ENCODE data around the gene HPCAL1.

The HPCAL1 gene

DNA sequence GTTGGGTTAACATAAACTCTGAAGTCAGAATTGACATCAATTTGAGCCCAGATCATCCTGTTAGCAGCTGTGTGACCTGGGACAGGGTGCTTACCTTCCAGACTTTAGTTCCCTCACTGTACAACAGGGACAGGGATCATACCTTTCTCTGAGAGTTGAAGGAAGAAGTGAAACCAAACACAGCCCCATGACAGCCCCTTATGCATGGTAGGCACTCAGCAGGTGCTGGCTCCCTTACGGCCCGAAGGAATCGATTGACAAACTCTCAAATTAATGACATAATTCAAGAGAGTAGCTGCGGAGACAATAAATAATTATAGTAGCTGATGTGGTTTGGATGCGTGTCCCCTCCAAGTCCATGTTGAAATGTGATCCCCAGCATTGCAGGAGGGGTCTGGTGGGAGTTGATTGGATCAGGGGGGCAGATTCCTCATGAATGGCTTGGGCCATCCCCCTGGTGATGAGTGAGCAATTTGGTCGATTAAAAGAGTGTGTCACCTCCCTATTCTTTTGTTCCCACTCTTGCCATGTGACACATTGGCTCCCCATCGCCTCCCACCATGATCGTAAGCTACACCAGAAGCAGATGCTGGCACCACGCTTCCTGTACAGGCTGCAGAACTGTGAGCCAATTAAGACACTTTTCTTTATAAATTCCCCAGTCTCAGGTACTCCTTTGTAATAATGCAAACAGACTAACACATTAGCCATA is 73.0 kb downstream of the HPCAL1 start:
- H3K27ac ChIP-seq (ENCODE audit: low read length): no peak overlapping the region
- no peaks in the 10 kb centered on the region for H3K36me3 ChIP-seq (ENCODE audit: control insufficient read depth in 1 of 2, insufficient read depth in 2 of 2, low read length in 2 of 2)
- H3K4me3 ChIP-seq (ENCODE audit: low read depth in 1 of 2, low read length in 2 of 2): no peak overlapping the region
- peaks cover 0 to 9% of the 10 kb centered on the region in 2 donors for H3K4me1 ChIP-seq (ENCODE audit: control insufficient read depth in 1 of 2, insufficient read depth in 2 of 2, low read length in 2 of 2)
- no peaks in the 10 kb centered on the region for H3K27me3 ChIP-seq (ENCODE audit: low read depth, low read length)
- no peaks in the 10 kb centered on the region for H3K9me3 ChIP-seq (ENCODE audit: control insufficient read depth in 1 of 2, low read length in 2 of 2)

DNA sequence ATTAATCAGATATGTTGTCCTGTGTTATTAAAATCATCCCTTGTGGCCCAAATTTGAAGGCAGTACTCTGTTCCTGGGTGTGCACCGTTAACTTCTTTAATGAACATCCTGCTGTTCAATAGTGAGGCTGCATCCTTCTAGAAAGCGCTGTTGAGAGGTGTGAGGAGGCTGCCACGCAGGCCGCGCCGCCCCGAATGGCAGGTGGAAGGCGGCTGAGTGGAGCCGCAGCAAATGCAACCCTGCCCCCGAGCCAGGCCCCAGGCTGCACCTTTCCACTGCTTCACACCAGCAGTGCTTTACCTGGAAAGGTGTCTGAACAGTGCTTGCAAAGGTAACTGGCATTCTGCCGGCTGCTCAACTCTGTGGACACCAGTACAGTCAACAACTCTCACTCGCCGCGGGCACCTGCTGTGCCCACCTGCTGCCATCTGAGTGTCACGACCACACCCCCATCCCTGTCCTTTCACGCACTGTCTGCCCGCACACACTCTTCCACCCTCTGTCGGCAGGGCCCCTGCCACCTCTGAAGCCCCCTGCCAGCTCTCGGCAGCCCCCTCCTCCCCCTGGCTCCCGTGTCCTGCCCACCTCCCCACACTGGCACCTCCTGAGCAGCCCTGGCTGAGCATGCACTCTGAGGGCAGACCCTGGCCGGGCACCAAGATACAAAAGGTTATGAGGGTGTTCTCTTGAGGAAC is 74.5 kb downstream of the HPCAL1 start:
- Histone ChIP-seq H3K36me3 (ENCODE audit: control insufficient read depth in 1 of 2, insufficient read depth in 2 of 2, low read length in 2 of 2) (no peaks in the 10 kb centered on the region), H3K27me3 (ENCODE audit: low read depth, low read length) (no peaks in the 10 kb centered on the region), H3K4me1 (ENCODE audit: control insufficient read depth in 1 of 2, insufficient read depth in 2 of 2, low read length in 2 of 2) (peaks cover 3 to 13% of the 10 kb centered on the region in 2 donors), H3K27ac (ENCODE audit: low read length) (no peak overlapping the region), H3K4me3 (ENCODE audit: low read depth in 1 of 2, low read length in 2 of 2) (no peak overlapping the region), H3K9me3 (ENCODE audit: control insufficient read depth in 1 of 2, low read length in 2 of 2) (no peaks in the 10 kb centered on the region)

DNA sequence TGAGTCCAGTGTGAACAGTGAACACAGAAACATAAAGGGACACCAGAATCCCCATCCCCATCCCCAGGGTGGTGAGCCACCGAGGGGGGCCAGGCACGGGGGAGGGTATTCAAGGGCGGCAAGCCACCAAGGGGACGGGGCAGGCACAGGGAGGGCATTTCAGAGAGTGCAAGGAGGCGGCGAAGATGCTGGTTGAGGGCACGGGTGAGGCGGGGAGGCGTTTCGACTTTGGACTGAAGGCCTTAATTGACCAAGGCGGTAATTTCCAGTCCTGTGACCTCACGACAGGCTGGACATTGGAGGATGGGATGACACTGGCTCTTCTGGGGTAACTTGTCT is 75.0 kb downstream of the HPCAL1 start:
- peaks cover 6 to 16% of the 10 kb centered on the region in 2 donors for H3K4me1 ChIP-seq (ENCODE audit: control insufficient read depth in 1 of 2, insufficient read depth in 2 of 2, low read length in 2 of 2)
- H3K9me3 ChIP-seq (ENCODE audit: control insufficient read depth in 1 of 2, low read length in 2 of 2): no peaks in the 10 kb centered on the region
- no peak overlapping the region for H3K27ac ChIP-seq (ENCODE audit: low read length)
- H3K27me3 ChIP-seq (ENCODE audit: low read depth, low read length): no peaks in the 10 kb centered on the region
- no peak overlapping the region for H3K4me3 ChIP-seq (ENCODE audit: low read depth in 1 of 2, low read length in 2 of 2)
- no peaks in the 10 kb centered on the region for H3K36me3 ChIP-seq (ENCODE audit: control insufficient read depth in 1 of 2, insufficient read depth in 2 of 2, low read length in 2 of 2)

DNA sequence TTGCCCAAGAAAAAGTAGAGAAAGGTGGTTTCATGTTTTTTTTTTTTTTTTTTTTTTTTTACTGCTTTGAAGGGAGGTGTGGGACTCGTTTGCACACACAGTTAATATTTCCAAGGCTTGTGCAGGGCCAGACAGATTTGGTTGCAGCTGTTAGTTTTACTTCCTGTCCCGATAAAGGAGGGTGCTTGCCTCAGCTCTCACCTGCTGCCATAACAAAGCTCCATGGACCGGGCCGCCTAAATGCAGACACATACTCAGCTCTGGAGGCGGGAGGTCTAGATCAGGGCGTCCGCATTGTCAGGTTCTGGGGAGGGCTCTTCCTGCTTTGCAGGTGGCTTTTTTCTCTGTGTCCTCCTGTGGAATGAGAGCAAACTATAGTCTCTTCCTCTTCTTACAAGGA is 75.5 kb downstream of the HPCAL1 start:
- peaks cover 7 to 20% of the 10 kb centered on the region in 2 donors for H3K4me1 ChIP-seq (ENCODE audit: control insufficient read depth in 1 of 2, insufficient read depth in 2 of 2, low read length in 2 of 2)
- no peaks in the 10 kb centered on the region for H3K36me3 ChIP-seq (ENCODE audit: control insufficient read depth in 1 of 2, insufficient read depth in 2 of 2, low read length in 2 of 2)

DNA sequence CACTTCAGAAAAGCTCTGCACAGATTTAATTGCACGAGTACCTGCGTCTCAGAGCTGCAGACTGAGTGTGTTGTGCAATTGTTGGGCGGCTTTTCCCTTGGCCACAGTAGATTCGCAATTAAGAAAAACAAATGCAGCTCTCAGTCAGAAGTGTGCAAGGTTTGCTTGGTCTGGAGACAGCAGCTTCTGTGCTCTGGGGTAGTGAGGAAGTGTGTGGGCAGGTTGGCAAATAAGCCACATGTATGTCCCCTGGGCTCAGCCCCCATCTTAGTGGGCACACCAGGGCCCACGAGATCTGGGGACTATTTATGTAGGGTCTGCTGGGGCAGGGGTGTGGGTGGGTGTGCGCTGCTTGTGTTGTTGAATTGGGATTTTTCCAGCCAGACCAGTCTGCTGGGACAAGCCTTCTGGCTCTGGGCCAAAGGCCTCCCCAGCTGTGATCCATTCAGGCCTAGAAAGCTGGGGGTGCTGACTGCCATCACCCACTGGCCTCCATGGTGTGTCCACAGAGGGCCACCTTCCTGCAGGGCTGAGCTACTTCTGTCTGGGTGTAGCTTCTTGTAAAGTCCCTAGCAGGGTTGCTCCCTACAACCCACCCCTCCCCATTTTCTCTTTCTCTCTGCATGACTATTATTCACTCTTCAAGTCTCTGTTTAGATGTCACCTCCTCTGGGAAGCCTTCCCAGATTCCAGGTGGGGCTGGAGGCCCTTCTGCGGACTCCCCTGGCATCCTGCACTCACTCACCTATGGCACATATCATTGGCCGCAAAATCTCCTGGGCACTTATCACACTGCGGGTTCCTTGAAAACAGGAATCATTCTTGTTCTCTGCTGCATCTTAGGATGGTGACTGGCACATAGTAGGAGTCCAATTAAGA is 77.6 kb downstream of the HPCAL1 start:
- no peaks in the 10 kb centered on the region for H3K9me3 ChIP-seq (ENCODE audit: control insufficient read depth in 1 of 2, low read length in 2 of 2)
- no peaks in the 10 kb centered on the region for H3K27me3 ChIP-seq (ENCODE audit: low read depth, low read length)
- no peaks in the 10 kb centered on the region for H3K36me3 ChIP-seq (ENCODE audit: control insufficient read depth in 1 of 2, insufficient read depth in 2 of 2, low read length in 2 of 2)
- H3K4me3 ChIP-seq (ENCODE audit: low read depth in 1 of 2, low read length in 2 of 2): no peak overlapping the region
- peaks cover 10 to 20% of the 10 kb centered on the region in 2 donors for H3K4me1 ChIP-seq (ENCODE audit: control insufficient read depth in 1 of 2, insufficient read depth in 2 of 2, low read length in 2 of 2)
- H3K27ac ChIP-seq (ENCODE audit: low read length): no peak overlapping the region

More for the DNA sequence above, 75.5 kb downstream of the HPCAL1 start:
- Histone ChIP-seq H3K27me3 (ENCODE audit: low read depth, low read length) (no peaks in the 10 kb centered on the region), H3K9me3 (ENCODE audit: control insufficient read depth in 1 of 2, low read length in 2 of 2) (no peaks in the 10 kb centered on the region), H3K27ac (ENCODE audit: low read length) (no peak overlapping the region), H3K4me3 (ENCODE audit: low read depth in 1 of 2, low read length in 2 of 2) (no peak overlapping the region)

DNA sequence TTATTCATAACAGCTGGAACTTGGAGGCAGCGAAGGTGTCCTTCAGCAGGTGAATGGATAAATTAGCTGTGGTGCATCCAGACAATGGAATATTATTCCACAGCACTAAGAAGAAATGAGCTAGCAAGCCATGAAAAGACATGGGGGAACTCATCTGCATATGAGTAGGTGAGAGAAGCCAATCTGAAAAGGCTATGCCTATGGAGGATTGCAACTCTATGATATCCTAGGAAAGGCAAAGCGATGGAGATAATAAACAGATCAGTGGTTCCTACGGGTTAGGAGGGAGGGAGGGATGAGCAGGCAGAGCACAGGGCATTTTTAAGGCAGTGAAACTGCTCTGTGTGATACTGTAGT is 79.3 kb downstream of the HPCAL1 start:
- Histone ChIP-seq H3K9me3 (ENCODE audit: control insufficient read depth in 1 of 2, low read length in 2 of 2) (no peaks in the 10 kb centered on the region), H3K4me1 (ENCODE audit: control insufficient read depth in 1 of 2, insufficient read depth in 2 of 2, low read length in 2 of 2) (peaks cover 10 to 20% of the 10 kb centered on the region in 2 donors), H3K4me3 (ENCODE audit: low read depth in 1 of 2, low read length in 2 of 2) (no peak overlapping the region), H3K27me3 (ENCODE audit: low read depth, low read length) (no peaks in the 10 kb centered on the region), H3K27ac (ENCODE audit: low read length) (no peak overlapping the region), H3K36me3 (ENCODE audit: control insufficient read depth in 1 of 2, insufficient read depth in 2 of 2, low read length in 2 of 2) (no peaks in the 10 kb centered on the region)

DNA sequence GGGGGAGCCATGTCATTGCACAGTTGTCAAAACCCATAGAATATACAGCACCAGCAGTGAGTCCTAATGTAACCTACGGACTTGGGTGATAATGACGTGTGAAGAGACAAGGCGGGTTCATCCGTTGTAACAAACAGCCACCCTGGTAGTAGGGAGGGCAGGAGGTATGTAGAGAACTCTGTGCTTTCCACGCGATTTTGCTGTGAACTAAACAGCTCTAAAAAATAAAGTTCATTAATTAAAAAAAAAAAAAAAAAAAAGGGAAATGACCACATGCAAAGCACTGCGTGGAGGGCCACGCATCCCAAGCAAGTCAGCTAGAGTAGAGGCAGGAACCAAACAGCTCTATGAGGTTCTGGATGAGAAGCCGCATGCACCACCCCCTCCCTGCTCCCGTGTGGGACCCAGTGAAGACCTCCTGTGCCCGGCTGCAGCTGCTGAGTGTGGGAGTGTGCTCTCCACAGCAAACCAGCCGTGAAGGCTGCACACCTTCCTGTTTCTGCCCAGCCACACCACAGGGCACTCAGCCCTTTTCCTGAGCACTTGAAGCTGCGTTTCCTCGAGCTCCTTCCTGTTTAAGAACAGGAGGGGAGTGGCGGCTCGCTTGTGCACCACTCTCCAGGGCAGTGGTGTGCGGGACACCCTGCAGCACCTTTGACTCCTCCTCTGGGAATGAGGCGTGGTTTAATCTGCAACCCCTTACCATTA is 79.8 kb downstream of the HPCAL1 start:
- H3K4me3 ChIP-seq (ENCODE audit: low read depth in 1 of 2, low read length in 2 of 2): no peak overlapping the region
- H3K27me3 ChIP-seq (ENCODE audit: low read depth, low read length): no peaks in the 10 kb centered on the region
- no peak overlapping the region for H3K27ac ChIP-seq (ENCODE audit: low read length)
- H3K9me3 ChIP-seq (ENCODE audit: control insufficient read depth in 1 of 2, low read length in 2 of 2): no peaks in the 10 kb centered on the region
- no peaks in the 10 kb centered on the region for H3K36me3 ChIP-seq (ENCODE audit: control insufficient read depth in 1 of 2, insufficient read depth in 2 of 2, low read length in 2 of 2)
- peaks cover 10 to 20% of the 10 kb centered on the region in 2 donors for H3K4me1 ChIP-seq (ENCODE audit: control insufficient read depth in 1 of 2, insufficient read depth in 2 of 2, low read length in 2 of 2)

DNA sequence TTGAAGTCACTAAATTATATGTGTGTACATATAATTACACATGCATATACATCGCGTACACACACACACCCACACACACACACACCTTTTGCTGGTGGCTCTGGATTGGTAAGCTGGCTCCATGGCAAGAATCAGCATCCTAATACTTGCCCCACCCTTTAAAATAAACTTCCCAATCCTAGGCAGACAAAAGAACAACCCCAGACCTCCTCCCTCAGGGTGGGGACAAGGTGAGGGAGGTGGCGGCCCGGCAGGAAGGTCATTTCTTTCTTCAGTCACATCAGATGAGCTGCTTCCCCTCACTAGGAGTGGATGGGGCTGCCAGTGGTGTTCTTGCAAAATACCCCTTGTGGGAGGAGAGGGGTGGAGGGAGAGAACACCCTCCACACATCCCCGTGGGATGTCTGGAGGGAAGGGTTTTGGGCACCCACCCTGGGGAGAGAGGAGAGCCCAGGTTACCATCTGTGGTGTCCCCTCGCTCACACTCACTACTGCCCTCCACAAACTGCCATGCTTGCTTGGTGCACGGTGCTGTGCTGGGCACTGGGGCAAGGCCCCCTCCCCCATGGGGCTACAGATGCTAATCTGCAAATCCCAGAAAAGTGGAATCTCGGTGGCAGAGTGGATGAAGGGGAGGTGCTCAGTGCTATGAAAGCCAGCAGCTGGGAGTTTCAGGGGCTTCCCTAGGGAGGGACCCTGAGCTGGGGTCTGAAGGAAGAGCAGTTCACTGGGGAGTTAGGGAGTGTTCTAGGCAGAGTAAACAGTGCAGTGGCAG is 81.4 kb downstream of the HPCAL1 start:
- Histone ChIP-seq H3K36me3 (ENCODE audit: control insufficient read depth in 1 of 2, insufficient read depth in 2 of 2, low read length in 2 of 2) (no peaks in the 10 kb centered on the region), H3K4me3 (ENCODE audit: low read depth in 1 of 2, low read length in 2 of 2) (no peak overlapping the region), H3K9me3 (ENCODE audit: control insufficient read depth in 1 of 2, low read length in 2 of 2) (no peaks in the 10 kb centered on the region), H3K27ac (ENCODE audit: low read length) (no peak overlapping the region), H3K27me3 (ENCODE audit: low read depth, low read length) (no peaks in the 10 kb centered on the region), H3K4me1 (ENCODE audit: control insufficient read depth in 1 of 2, insufficient read depth in 2 of 2, low read length in 2 of 2) (peaks cover 10 to 20% of the 10 kb centered on the region in 2 donors)

DNA sequence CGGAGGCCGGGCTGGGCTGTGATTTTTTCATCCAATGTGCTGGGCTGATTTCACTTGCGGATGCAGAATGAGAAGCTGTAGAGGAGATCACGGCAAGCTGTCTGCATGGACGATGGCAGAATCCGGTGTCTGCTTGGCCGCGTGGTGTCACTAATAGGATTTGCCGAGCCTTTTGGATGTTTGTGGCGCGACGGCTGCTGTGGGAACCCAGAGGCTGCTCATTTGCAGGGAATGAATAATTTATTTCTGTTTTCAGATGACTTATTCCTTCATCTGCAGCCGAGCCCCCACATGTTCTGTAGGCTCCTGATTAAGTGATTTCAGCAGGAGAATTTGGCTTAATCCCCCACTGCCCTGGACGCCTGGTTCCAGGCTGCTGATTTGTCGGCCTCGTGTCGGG is 82.8 kb downstream of the HPCAL1 start:
- Histone ChIP-seq H3K4me1 (ENCODE audit: control insufficient read depth in 1 of 2, insufficient read depth in 2 of 2, low read length in 2 of 2) (peaks cover 10 to 12% of the 10 kb centered on the region in 2 donors), H3K36me3 (ENCODE audit: control insufficient read depth in 1 of 2, insufficient read depth in 2 of 2, low read length in 2 of 2) (no peaks in the 10 kb centered on the region), H3K4me3 (ENCODE audit: low read depth in 1 of 2, low read length in 2 of 2) (no peak overlapping the region), H3K27me3 (ENCODE audit: low read depth, low read length) (no peaks in the 10 kb centered on the region), H3K27ac (ENCODE audit: low read length) (no peak overlapping the region), H3K9me3 (ENCODE audit: control insufficient read depth in 1 of 2, low read length in 2 of 2) (no peaks in the 10 kb centered on the region)

DNA sequence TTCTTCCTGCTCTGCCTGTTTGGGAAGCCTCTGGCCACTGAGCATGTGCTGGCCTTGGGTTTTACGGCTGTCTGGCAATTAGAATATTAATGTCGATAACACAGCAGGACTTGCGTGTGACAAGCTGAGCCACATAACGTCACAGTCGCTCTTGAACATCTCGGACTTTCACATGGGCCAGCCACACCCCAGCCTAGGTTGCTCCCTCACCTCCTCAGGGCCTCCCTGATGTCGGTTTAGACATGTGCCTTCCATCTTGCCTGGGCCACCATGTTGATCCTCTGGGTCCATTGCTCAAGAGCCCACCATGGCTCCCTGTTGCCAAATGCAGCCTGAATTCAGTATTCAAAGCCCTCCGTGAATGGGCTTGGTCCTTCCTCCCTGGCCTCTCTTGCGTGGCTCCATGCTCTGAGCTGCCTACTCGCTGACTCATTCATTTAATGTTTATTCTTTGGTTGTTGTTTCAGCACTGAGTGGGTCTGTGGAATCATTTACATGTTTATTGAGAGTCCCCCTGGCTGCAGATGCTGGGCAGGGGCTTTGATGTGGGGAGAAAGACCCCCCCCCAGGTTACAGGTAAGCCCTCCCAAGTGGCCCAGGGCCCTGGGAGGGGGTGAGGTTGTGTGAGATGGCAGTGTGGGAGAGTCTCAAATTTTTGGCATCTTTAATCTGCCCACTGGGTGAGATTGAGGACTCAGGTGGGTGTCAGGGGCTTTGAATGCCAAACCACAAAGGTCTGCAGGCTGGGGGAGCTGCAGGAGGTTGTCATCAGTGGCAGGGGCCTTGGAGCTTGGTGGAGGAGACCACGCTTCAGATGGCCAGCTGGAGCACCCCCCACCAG is 83.4 kb downstream of the HPCAL1 start:
- H3K4me3 ChIP-seq (ENCODE audit: low read depth in 1 of 2, low read length in 2 of 2): no peak overlapping the region
- H3K27me3 ChIP-seq (ENCODE audit: low read depth, low read length): no peaks in the 10 kb centered on the region
- H3K4me1 ChIP-seq (ENCODE audit: control insufficient read depth in 1 of 2, insufficient read depth in 2 of 2, low read length in 2 of 2): peaks cover 10 to 14% of the 10 kb centered on the region in 2 donors
- H3K36me3 ChIP-seq (ENCODE audit: control insufficient read depth in 1 of 2, insufficient read depth in 2 of 2, low read length in 2 of 2): no peaks in the 10 kb centered on the region
- no peak overlapping the region for H3K27ac ChIP-seq (ENCODE audit: low read length)
- no peaks in the 10 kb centered on the region for H3K9me3 ChIP-seq (ENCODE audit: control insufficient read depth in 1 of 2, low read length in 2 of 2)
